Mucosa of descending colon (tissue), 3 donors: Measurements from ENCODE around the gene MTO1. TPM values are rescaled to one million over a fixed set of nuclear protein-coding genes. Genes with fewer than 3 reads are reported as not detected.
"Not testable (repeated sequence)": the region's sequence is repeated elsewhere in the genome, so short reads cannot be mapped to it uniquely, and the experiment has no call there.

Experiments used
- ATAC-seq: fragments of 200-7000 bp; cut with Tn5 transposase; one replicate; pipeline ENCODE4 v1.9.1; 2020; ENCODE audit warnings: mild to moderate bottlenecking, moderate library complexity
- DNase-seq, 3 donors: peaks; one replicate each; pipeline ENCODE4 v3.0.0-alpha.2; 2020
- H3K36me3 ChIP-seq: fragments of 200-600 bp; one replicate; pipeline ENCODE4 v1.8.0; 2021; ENCODE audit warnings: low read depth, mild to moderate bottlenecking
- H3K4me1 ChIP-seq: fragments of 200-600 bp; one replicate; pipeline ENCODE4 v1.8.0; 2021; ENCODE audit warnings: low read depth, mild to moderate bottlenecking
- H3K4me3 ChIP-seq: fragments of 200-600 bp; one replicate; pipeline ENCODE4 v1.8.0; 2021; ENCODE audit warnings: mild to moderate bottlenecking
- H3K9me3 ChIP-seq: fragments of 200-600 bp; one replicate; pipeline ENCODE4 v1.8.0; 2021; ENCODE audit warnings: mild to moderate bottlenecking
- CTCF ChIP-seq: fragments of 200-600 bp; IDR thresholded peaks from one replicate; pipeline ENCODE4 v1.8.0; 2022; ENCODE audit warnings: antibody characterized with exemption, mild to moderate bottlenecking
- intact Hi-C, 2 donors: fragments of 100-400 bp; cut with DNase I in 1 of 2; cut with micrococcal nuclease in 1 of 2; formaldehyde crosslinking; loops; one replicate each; pipeline versions ENCODE4 v1.11.0 to v1.11.1; 2022; cut with DNase I, micrococcal nuclease
- total RNA-seq, 3 donors: library from RNA; stranded (reverse); fragmentation: NEBNext Ultra II Directional in 2 of 3; extraction: Animal tissue kit (Norgen Biotek cat#: 25700) in 2 of 3; gene quantifications; one replicate each; pipeline versions ENCODE4 v1.2.1 to v1.2.4, GENCODE V29; 2021 to 2023
- donor health status: DM: no; HTN: no; CAD: no; lungs with moderate emphysema.
- donor health status: DM: no; HTN: no; CAD: no.
- donor health status: DM: no; HTN: yes; CAD: no.

The MTO1 gene
- total RNA-seq, 3 donors from 2014 or later = 21.5 to 36.4 (median 31.9) TPM

- H3K4me1 ChIP-seq = no peaks in the 10 kb centered on the region
- TF ChIP-seq CTCF = no peak
- intact Hi-C loops = no loop called here
- no peaks in the 10 kb centered on the region for H3K9me3 ChIP-seq
- ATAC-seq (no peak), DNase-seq (no peak)
- H3K36me3 ChIP-seq = no peaks in the 10 kb centered on the region
- H3K4me3 ChIP-seq = no peak overlapping the region
Observed at GRCh38 chr6:73547036-73547435, 85.5 kb downstream of the MTO1 start.

- Histone ChIP-seq H3K9me3 (no peaks in the 10 kb centered on the region), H3K36me3 (no peaks in the 10 kb centered on the region), H3K4me3 (no peak overlapping the region), H3K4me1 (no peaks in the 10 kb centered on the region)
- intact Hi-C loops = no loop called here
- DNase-seq (no peak), ATAC-seq (no peak)
- TF ChIP-seq CTCF = no peak
Observed at GRCh38 chr6:73548458-73549446, 87.2 kb downstream of the MTO1 start.

DNA sequence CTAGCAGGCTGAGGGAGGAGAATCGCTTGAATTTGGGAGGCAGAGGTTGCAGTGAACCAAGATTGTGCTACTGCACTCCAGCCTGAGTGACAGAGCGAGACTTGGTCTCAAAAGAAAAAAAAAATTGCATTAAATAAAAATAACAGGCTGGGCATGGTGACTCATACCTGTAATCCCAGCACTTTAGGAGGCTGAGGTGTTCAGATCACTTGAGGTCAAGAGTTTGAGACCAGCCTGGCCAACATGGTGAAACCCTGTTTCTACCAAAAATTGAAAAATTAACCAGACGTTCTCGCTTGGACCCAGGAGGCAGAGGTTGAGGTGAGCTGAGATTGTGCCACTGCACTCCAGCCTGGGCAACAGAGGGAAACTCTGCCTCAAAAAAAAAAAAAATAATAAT, 89.6 kb downstream of the MTO1 start:
- H3K36me3 ChIP-seq, intact Hi-C loops, DNase-seq, H3K9me3 ChIP-seq, H3K4me1 ChIP-seq, ATAC-seq, H3K4me3 ChIP-seq: not testable (repeated sequence)

DNA sequence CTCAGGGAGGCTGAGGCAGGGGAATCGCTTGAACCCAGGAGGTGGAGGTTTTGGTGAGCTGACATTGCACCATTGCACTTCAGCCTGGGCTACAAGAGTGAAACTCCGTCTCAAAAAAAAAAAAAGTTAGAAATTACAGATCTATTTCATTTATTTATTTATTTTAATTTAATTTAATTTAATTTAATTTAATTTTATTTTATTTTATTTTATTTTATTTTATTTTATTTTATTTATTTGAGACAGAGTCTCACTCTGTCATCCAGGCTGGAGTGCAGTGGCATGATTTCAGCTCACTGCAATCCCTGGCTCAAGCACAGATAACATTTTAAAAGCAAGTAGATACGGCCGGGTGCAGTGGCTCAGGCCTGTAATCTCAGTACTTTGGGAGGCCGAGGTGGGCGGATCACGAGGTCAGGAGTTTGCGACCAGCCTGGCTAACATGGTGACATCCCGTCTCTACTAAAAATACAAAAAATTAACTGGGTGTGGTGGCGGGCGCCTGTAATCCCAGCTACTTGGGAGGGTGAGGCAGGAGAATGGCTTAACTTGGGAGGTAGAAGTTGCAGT, 93.9 kb downstream of the MTO1 start:
- H3K9me3 ChIP-seq, DNase-seq, H3K4me3 ChIP-seq, H3K4me1 ChIP-seq, intact Hi-C loops, ATAC-seq, H3K36me3 ChIP-seq: not testable (repeated sequence)

DNA sequence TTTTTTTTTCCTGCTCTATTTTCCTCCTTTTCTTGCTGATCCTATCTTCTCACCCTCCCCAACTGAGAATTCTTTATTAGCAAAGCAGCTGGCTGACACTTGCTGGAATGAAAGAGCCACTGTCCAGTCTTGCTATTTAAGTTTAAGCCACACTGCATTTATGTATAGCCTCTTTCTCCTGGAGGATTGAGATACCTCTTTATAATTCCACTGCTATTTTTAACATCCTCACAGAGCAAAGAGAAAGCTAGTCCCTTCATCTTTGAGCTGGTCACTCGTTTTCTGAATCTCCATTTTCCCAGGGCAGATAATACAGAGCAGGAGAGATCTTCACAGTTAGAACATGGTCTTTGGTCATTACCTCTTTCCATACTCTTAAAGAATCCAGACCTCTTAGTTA, 95.3 kb downstream of the MTO1 start:
- Histone ChIP-seq H3K36me3 (no peaks in the 10 kb centered on the region), H3K9me3 (no peaks in the 10 kb centered on the region), H3K4me3 (no peak overlapping the region), H3K4me1 (no peaks in the 10 kb centered on the region)
- TF ChIP-seq CTCF = no peak
- DNase-seq = no peak
- intact Hi-C loops = no loop called here
- ATAC-seq = no peak

Other genes with a start within 250 kb of the MTO1 start
- not detected for gene KHDC1L, start 236.2 kb upstream of the MTO1 start, total RNA-seq
- 1 to 10 TPM in 1 of 3 donors, under 1 TPM in 2; 0.75 to 1.7 (median 0.84) TPM for gene KHDC1, start 198.5 kb upstream of the MTO1 start, total RNA-seq
- gene DPPA5, start 107.5 kb upstream of the MTO1 start, total RNA-seq = not detected
- gene KHDC3L, start 99.1 kb upstream of the MTO1 start, total RNA-seq = not detected
- under 1 TPM in 1 of 3 donors, not detected in 2; 0.41 TPM for gene OOEP, start 91.8 kb upstream of the MTO1 start, total RNA-seq
- 1 to 10 TPM in 2 of 3 donors, under 1 TPM in 1; 0.39 to 2.3 (median 1.6) TPM for gene DDX43, start 66.9 kb upstream of the MTO1 start, total RNA-seq
- gene CGAS, start 9.4 kb upstream of the MTO1 start, total RNA-seq = 1 to 10 TPM; 2.4 to 5.4 (median 3.1) TPM
- 1,000 to 10,000 TPM; 6,833 to 8,492 (median 7,090) TPM for gene EEF1A1, start 59.3 kb downstream of the MTO1 start, total RNA-seq
- gene SLC17A5, start 192.3 kb downstream of the MTO1 start, total RNA-seq = 10 to 100 TPM; 25.8 to 53.0 (median 42.3) TPM
- 1 to 10 TPM; 1.7 to 9.1 (median 4.4) TPM for gene CD109, start 234.5 kb downstream of the MTO1 start, total RNA-seq